ENCODE measurements around the gene AMOT. TPM values are rescaled to one million over a fixed set of nuclear protein-coding genes. Genes with fewer than 3 reads are reported as not detected.

Gene AMOT
- total RNA-seq, 1 experiment from 2014 or later, result 4.0 TPM

DNA sequence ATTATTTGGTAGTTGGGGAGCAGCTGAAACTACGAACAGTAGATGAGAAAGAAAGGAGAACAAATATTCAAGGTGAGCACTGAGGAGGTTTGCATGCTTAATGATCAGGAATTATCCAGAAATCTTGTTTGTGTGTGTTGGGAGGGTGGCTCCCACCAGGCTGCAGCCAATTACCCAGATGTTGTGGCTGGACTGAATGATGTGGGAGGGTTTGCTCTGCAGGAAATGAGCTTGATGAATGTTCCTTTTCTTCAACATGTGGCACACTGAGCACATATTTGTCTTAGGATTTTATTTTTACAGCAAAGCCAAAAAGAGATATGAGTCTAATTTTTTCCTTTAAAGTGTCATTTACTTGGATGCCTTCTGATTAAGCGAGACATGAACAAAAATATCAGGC, 48.3 kb upstream of the AMOT start:
- TF ChIP-seq TCF7L2 (IDR thresholded peaks at IDR 0.05; ENCODE audit: low read depth, low read length), result no peak
- TF ChIP-seq, protein P1, sequence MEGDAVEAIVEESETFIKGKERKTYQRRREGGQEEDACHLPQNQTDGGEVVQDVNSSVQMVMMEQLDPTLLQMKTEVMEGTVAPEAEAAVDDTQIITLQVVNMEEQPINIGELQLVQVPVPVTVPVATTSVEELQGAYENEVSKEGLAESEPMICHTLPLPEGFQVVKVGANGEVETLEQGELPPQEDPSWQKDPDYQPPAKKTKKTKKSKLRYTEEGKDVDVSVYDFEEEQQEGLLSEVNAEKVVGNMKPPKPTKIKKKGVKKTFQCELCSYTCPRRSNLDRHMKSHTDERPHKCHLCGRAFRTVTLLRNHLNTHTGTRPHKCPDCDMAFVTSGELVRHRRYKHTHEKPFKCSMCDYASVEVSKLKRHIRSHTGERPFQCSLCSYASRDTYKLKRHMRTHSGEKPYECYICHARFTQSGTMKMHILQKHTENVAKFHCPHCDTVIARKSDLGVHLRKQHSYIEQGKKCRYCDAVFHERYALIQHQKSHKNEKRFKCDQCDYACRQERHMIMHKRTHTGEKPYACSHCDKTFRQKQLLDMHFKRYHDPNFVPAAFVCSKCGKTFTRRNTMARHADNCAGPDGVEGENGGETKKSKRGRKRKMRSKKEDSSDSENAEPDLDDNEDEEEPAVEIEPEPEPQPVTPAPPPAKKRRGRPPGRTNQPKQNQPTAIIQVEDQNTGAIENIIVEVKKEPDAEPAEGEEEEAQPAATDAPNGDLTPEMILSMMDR (IDR thresholded peaks at IDR 0.05), result no peak
- TF ChIP-seq SIN3A (IDR thresholded peaks at IDR 0.05; ENCODE audit: borderline replicate concordance, insufficient read depth, low read depth, low read length), result no peak
- TF ChIP-seq POLR2AphosphoS5 (IDR thresholded peaks at IDR 0.05; ENCODE audit: low read depth, low read length), result no peak
- TF ChIP-seq, protein P2, sequence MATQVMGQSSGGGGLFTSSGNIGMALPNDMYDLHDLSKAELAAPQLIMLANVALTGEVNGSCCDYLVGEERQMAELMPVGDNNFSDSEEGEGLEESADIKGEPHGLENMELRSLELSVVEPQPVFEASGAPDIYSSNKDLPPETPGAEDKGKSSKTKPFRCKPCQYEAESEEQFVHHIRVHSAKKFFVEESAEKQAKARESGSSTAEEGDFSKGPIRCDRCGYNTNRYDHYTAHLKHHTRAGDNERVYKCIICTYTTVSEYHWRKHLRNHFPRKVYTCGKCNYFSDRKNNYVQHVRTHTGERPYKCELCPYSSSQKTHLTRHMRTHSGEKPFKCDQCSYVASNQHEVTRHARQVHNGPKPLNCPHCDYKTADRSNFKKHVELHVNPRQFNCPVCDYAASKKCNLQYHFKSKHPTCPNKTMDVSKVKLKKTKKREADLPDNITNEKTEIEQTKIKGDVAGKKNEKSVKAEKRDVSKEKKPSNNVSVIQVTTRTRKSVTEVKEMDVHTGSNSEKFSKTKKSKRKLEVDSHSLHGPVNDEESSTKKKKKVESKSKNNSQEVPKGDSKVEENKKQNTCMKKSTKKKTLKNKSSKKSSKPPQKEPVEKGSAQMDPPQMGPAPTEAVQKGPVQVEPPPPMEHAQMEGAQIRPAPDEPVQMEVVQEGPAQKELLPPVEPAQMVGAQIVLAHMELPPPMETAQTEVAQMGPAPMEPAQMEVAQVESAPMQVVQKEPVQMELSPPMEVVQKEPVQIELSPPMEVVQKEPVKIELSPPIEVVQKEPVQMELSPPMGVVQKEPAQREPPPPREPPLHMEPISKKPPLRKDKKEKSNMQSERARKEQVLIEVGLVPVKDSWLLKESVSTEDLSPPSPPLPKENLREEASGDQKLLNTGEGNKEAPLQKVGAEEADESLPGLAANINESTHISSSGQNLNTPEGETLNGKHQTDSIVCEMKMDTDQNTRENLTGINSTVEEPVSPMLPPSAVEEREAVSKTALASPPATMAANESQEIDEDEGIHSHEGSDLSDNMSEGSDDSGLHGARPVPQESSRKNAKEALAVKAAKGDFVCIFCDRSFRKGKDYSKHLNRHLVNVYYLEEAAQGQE (IDR thresholded peaks at IDR 0.05; ENCODE audit: insufficient read depth in 1 of 2, low read depth in 2 of 2, low read length in 1 of 2), result no peak
- no peaks in the 10 kb centered on the region for H3K36me3 ChIP-seq (ENCODE audit: control insufficient read depth, insufficient read depth, low read length)
- no peak overlapping the region for H3K4me3 ChIP-seq (ENCODE audit: low read depth in 2 of 2, low read length in 2 of 2)
- ChIA-PET CTCF (no interaction called here), POLR2A (no interaction called here)
- in situ Hi-C loops (cut with HindIII; ENCODE audit: low pct_unique_long_range_greater_than_20kb, low sequenced_read_pairs), result no loop called here
- no peak for ATAC-seq
- intact Hi-C loops (cut with micrococcal nuclease; ENCODE audit: unreplicated experiment), result no loop called here
- BruUV-seq (replicated peaks), result no TSS peak
- H3K27ac ChIP-seq (ENCODE audit: low read length), result no peak overlapping the region
- H3K4me1 ChIP-seq (ENCODE audit: control insufficient read depth, insufficient read depth, low read length), result no peaks in the 10 kb centered on the region
- no peak for DNase-seq (ENCODE audit: low read depth, low spot score)
- no peaks in the 10 kb centered on the region for H3K27me3 ChIP-seq (ENCODE audit: control insufficient read depth, insufficient read depth, low read length)
- no peaks in the 10 kb centered on the region for H3K9me3 ChIP-seq (ENCODE audit: control insufficient read depth, insufficient read depth, low read depth, low read length)

DNA sequence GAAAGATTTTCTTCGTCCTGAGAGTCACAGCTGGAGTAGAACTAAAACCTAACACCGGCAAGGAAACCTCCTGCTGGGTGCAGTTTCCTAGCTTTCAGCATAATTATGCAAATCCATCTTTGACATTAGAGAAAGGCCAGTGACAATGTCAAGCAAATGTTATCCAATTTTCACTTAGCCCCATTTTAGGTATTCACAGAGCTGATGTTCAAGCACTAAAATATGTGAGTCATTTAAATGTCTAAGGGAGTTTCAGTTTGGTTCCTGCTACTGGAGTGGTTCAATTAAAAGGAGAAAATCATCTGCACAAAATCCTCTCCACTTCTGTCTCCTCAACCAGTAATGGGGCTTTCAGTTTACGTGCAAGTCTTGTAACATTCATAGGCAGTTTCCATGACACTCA, 37.1 kb upstream of the AMOT start:
- intact Hi-C loops (cut with micrococcal nuclease; ENCODE audit: unreplicated experiment) (no loop called here), in situ Hi-C loops (cut with HindIII; ENCODE audit: low pct_unique_long_range_greater_than_20kb, low sequenced_read_pairs) (no loop called here)
- no peaks in the 10 kb centered on the region for H3K27me3 ChIP-seq (ENCODE audit: control insufficient read depth, insufficient read depth, low read length)
- no peaks in the 10 kb centered on the region for H3K4me1 ChIP-seq (ENCODE audit: control insufficient read depth, insufficient read depth, low read length)
- H3K36me3 ChIP-seq (ENCODE audit: control insufficient read depth, insufficient read depth, low read length), result no peaks in the 10 kb centered on the region
- no peak overlapping the region for H3K27ac ChIP-seq (ENCODE audit: low read length)
- no peak overlapping the region for H3K4me3 ChIP-seq (ENCODE audit: low read depth in 2 of 2, low read length in 2 of 2)
- DNase-seq (ENCODE audit: low read depth, low spot score) (no peak), ATAC-seq (no peak)
- no peaks in the 10 kb centered on the region for H3K9me3 ChIP-seq (ENCODE audit: control insufficient read depth, insufficient read depth, low read depth, low read length)
- BruUV-seq (replicated peaks), result no TSS peak
- TF ChIP-seq POLR2AphosphoS5 (IDR thresholded peaks at IDR 0.05; ENCODE audit: low read depth, low read length) (no peak), SIN3A (IDR thresholded peaks at IDR 0.05; ENCODE audit: borderline replicate concordance, insufficient read depth, low read depth, low read length) (no peak), TCF7L2 (IDR thresholded peaks at IDR 0.05; ENCODE audit: low read depth, low read length) (no peak)
- TF ChIP-seq, protein P2 (IDR thresholded peaks at IDR 0.05; ENCODE audit: insufficient read depth in 1 of 2, low read depth in 2 of 2, low read length in 1 of 2), result no peak
- TF ChIP-seq, protein P1 (IDR thresholded peaks at IDR 0.05), result no peak
- POLR2A ChIA-PET, result no interaction called here
- CTCF ChIA-PET, result no interaction called here

Data from Panc1 (cell line).